K562 (cell line): Measurements from ENCODE around the gene TBC1D9. TPM values are rescaled to one million over a fixed set of nuclear protein-coding genes. Genes with fewer than 3 reads are reported as not detected.

ENCODE experiments used
- ATAC-seq: fragments of 200-7000 bp; cut with Tn5 transposase; 3 replicates; pipeline ENCODE4 v1.9.1; 2020; ENCODE audit warnings: moderate library complexity
- BruUV-seq: library from RNA; stranded (reverse); fragments of 400-500 nt; replicated peaks from 2 replicates; lab custom pipeline; 2021; lab: Mats Ljungman, UMichigan
- CTCF ChIA-PET: fragments of 300-600 bp; formaldehyde crosslinking; extraction: SDS; loops from one replicate; lab custom pipeline; 2021; ENCODE audit warnings: low intra/inter-chr PET ratio; lab: Yijun Ruan, JAX
- POLR2A ChIA-PET: fragments of 300-600, 350-650 bp; sonication (Branson Sonifier 250); formaldehyde crosslinking; extraction: SDS; loops from one replicate; lab custom pipeline; 2021; ENCODE audit warnings: antibody characterized with exemption, inconsistent platforms; lab: Yijun Ruan, JAX
- DNase-seq, 4 experiments: peaks; one replicate each; pipeline versions ENCODE4 v3.0.0 to v3.0.0-alpha.2; 2011 to 2018; ENCODE audit warnings: low spot score in 3 of 4, mixed read lengths in 3 of 4; ENCODE audit errors: extremely low read depth in 1 of 4
- FAIRE-seq: peaks from 2 replicates; lab custom pipeline; 2011; peaks lifted over from hg19 to GRCh38; lab: Jason Lieb, UNC
- H2AFZ ChIP-seq: 2 replicates; pipeline ENCODE4 v1.6.0; 2011; ENCODE audit warnings: low read depth, low read length, control low read depth, inconsistent platforms
- H3K27ac ChIP-seq: fragments of 200-600 bp; 3 replicates; pipeline ENCODE4 v1.8.0; 2011; ENCODE audit warnings: low read depth, mild to moderate bottlenecking, control low read depth, inconsistent platforms, low read length, moderate library complexity, mixed read lengths; ENCODE audit errors: extremely low read depth
- H3K27me3 ChIP-seq, 2 experiments: fragments of 300-600 bp in 1 of 2; 2 replicates in 1 of 2; 3 replicates in 1 of 2; pipeline versions ENCODE4 v1.6.0 to v1.8.0; 2011; ENCODE audit warnings: inconsistent platforms in 2 of 2, low read length in 2 of 2, mild to moderate bottlenecking in 1 of 2, mixed read lengths in 1 of 2, moderate library complexity in 1 of 2; ENCODE audit not compliant: control insufficient read depth in 2 of 2, insufficient read depth in 2 of 2
- H3K36me3 ChIP-seq: fragments of 300-600 bp; 3 replicates; pipeline ENCODE4 v1.8.0; 2011; ENCODE audit warnings: mild to moderate bottlenecking, low read length, inconsistent platforms; ENCODE audit not compliant: control insufficient read depth, insufficient read depth
- H3K4me1 ChIP-seq, 2 experiments: fragments of 200-600 bp in 1 of 2; replicated peaks in 1 of 2; 2 replicates in 1 of 2; 3 replicates in 1 of 2; pipeline versions ENCODE4 v1.5.1 to v1.8.0; 2011; ENCODE audit warnings: inconsistent platforms in 2 of 2, low read length in 2 of 2, mild to moderate bottlenecking in 1 of 2, mixed read lengths in 1 of 2, moderate library complexity in 1 of 2; ENCODE audit not compliant: control insufficient read depth in 2 of 2, insufficient read depth in 2 of 2
- H3K4me2 ChIP-seq: 2 replicates; pipeline ENCODE4 v1.6.1; 2011; ENCODE audit warnings: low read length, control low read depth, inconsistent platforms, mixed read lengths; ENCODE audit not compliant: insufficient read depth
- H3K4me3 ChIP-seq: fragments of 200-600 bp; sonication (generic), shearing (Covaris generic); 2 replicates; pipeline ENCODE4 v1.5.1; 2016; ENCODE audit warnings: control low read depth, inconsistent platforms
- H3K79me2 ChIP-seq: fragments of 200-600 bp; 3 replicates; pipeline ENCODE4 v1.8.0; 2011; ENCODE audit warnings: low read length, inconsistent platforms; ENCODE audit not compliant: control insufficient read depth, insufficient read depth
- H3K9ac ChIP-seq, 2 experiments: 2 replicates each; pipeline versions ENCODE4 v1.6.0 to v1.6.1; 2011; ENCODE audit warnings: low read depth in 2 of 2, low read length in 2 of 2, control low read depth in 1 of 2, inconsistent platforms in 1 of 2, mild to moderate bottlenecking in 1 of 2, mixed read lengths in 1 of 2; ENCODE audit not compliant: insufficient read depth in 1 of 2
- H3K9me1 ChIP-seq: one replicate; pipeline ENCODE4 v1.6.0; 2011; ENCODE audit warnings: inconsistent platforms, mild to moderate bottlenecking, low read length, moderate library complexity; ENCODE audit not compliant: control insufficient read depth, insufficient read depth
- H3K9me3 ChIP-seq: replicated peaks from 2 replicates; pipeline ENCODE4 v1.5.1; 2011; ENCODE audit warnings: low read depth, low read length, inconsistent platforms; ENCODE audit not compliant: control insufficient read depth, insufficient read depth
- H4K20me1 ChIP-seq: replicated peaks from 2 replicates; pipeline ENCODE4 v1.6.1; 2011; ENCODE audit warnings: low read length, inconsistent platforms, mixed read lengths; ENCODE audit not compliant: control insufficient read depth, insufficient read depth
- CREB1 ChIP-seq, 2 experiments: sonication (generic) in 1 of 2; formaldehyde crosslinking in 1 of 2; IDR thresholded peaks; 2 replicates each; pipeline versions ENCODE4 v1.6.1 to v1.8.0; 2012 to 2022; ENCODE audit warnings: inconsistent platforms in 1 of 2, mild to moderate bottlenecking in 1 of 2, missing genetic modification reagents in 1 of 2, moderate library complexity in 1 of 2
- CTBP1 ChIP-seq: fragments of 450-650 bp; IDR thresholded peaks from 2 replicates; pipeline ENCODE4 v1.6.1; 2016; ENCODE audit warnings: borderline replicate concordance
- MTA1 ChIP-seq: fragments of 450-650 bp; IDR thresholded peaks from 2 replicates; pipeline ENCODE4 v1.6.1; 2017; ENCODE audit warnings: borderline replicate concordance
- MTA3 ChIP-seq: fragments of 450-650 bp; formaldehyde crosslinking; IDR thresholded peaks from 2 replicates; pipeline ENCODE4 v1.6.1; 2017; ENCODE audit warnings: mild to moderate bottlenecking, borderline replicate concordance
- NFIC ChIP-seq: fragments of 450-650 bp; IDR thresholded peaks from 2 replicates; pipeline ENCODE4 v1.6.1; 2017; ENCODE audit warnings: mild to moderate bottlenecking, inconsistent platforms
- RNF2 ChIP-seq: sonication (generic); IDR thresholded peaks from 2 replicates; pipeline ENCODE4 v1.6.1; 2016
- SNIP1 ChIP-seq: fragments of 450-650 bp; IDR thresholded peaks from 2 replicates; pipeline ENCODE4 v1.7.1; 2017; ENCODE audit warnings: low read depth, mild to moderate bottlenecking
- TEAD2 ChIP-seq: fragments of 450-650 bp; IDR thresholded peaks from 2 replicates; pipeline ENCODE4 v1.6.1; 2016; ENCODE audit warnings: missing genetic modification characterization, control low read depth, missing compliant biosample characterization
- ZFP36 ChIP-seq: fragments of 150-350 bp; IDR thresholded peaks from 2 replicates; pipeline ENCODE4 v1.6.1; 2018; ENCODE audit warnings: low read length, low read depth; ENCODE audit not compliant: partially characterized antibody
- WGBS: fragments of 100-300 bp; shearing (Covaris generic); methylation state at CpG from one replicate; pipeline ENCODE4 v1.1.6; 2016; ENCODE audit warnings: low coverage, mixed read lengths; ENCODE audit not compliant: insufficient coverage; ENCODE audit errors: missing lambda C conversion rate; 5-methylcytosine and 5-hydroxymethylcytosine counted together
- in situ Hi-C: fragments of 300-500 bp; cut with MboI; formaldehyde crosslinking; loops from 4 replicates; pipeline ENCODE4 v1.15.0; 2018; ENCODE audit warnings: inconsistent platforms, mixed read lengths
- intact Hi-C: fragments of 100-400 bp; cut with micrococcal nuclease; formaldehyde crosslinking; loops from 2 replicates; pipeline ENCODE4 v1.14.2; 2022
- polyA plus RNA-seq, 8 experiments: library from polyadenylated mRNA; depleted of rRNA in 4 of 8; stranded (reverse) in 5 of 8; unstranded in 3 of 8; fragments of >200 nt; fragmentation: Nextera tagmentation in 2 of 8; fragmentation: Illumina TruSeq in 1 of 8; extraction: Ambion mirVana in 2 of 8; extraction: Trizol in 1 of 8; gene quantifications; 2 replicates each; pipeline versions ENCODE4 v1.2.1 to v1.2.3, GENCODE V29; 2011 to 2014; ENCODE audit warnings: inconsistent platforms in 1 of 8, missing spikeins in 1 of 8
- total RNA-seq, 7 experiments: library from RNA; depleted of rRNA in 6 of 7; stranded (reverse); fragments of >200 nt in 6 of 7; fragmentation: Illumina TruSeq in 2 of 7; extraction: Trizol in 2 of 7; gene quantifications; 2 replicates each; pipeline versions ENCODE4 v1.2.1 to v1.2.3, GENCODE V29; 2011 to 2021; ENCODE audit warnings: low replicate concordance in 1 of 7
- TF ChIP-seq, protein P1 (sequence below): fragments of 150-350 bp; conservative IDR thresholded peaks from 2 replicates; pipeline ENCODE4 v1.6.1; 2014; ENCODE audit warnings: low read length

TBC1D9 gene
- total and polyA plus RNA-seq, 9 of the 15 experiments (the other 6 are each of a cell fraction or from before 2014, with no cell fraction given) = 0.13 TPM; not detected in 8

DNA sequence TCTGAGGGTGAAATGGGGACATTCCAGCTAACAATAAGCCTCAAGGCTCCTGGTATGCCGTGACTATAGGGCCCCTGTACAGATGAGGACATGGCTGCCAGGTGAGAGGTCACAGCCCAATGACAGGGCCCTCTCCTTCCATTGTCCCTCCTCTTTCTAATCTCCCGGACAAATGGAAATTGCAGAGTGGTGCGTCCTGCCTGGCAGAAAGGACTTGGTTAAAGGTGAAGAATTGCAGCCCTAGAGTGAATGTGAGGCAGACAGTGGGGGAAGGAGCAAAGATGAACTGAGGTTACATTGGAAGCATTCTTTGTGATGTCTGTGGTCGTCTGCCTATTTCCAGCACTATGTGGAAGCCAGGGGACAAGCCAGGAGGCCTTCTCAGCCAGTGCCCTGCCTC lies 180.7 kb downstream of the TBC1D9 start:
- Histone ChIP-seq H3K9me3 (no peaks in the 10 kb centered on the region), H3K9me1 (no peaks in the 10 kb centered on the region), H3K9ac (no peak overlapping the region), H3K27me3 (peaks cover 15 to 31% of the 10 kb centered on the region in 2 experiments), H3K4me3 (no peak overlapping the region), H2AFZ (no peak overlapping the region), H3K79me2 (no peaks in the 10 kb centered on the region), H3K36me3 (no peaks in the 10 kb centered on the region), H3K4me2 (no peak overlapping the region), H3K27ac (no peak overlapping the region)
- DNase-seq = no peak
- no peak for ATAC-seq
- in situ Hi-C loops (no loop called here), intact Hi-C loops (no loop called here)
- ChIA-PET POLR2A (interaction anchor here (0.5 kb wide), 1 partner anchor 10 kb away, joined by 3 read pairs; no protein-coding TSS in a partner anchor), CTCF (no interaction called here)
- BruUV-seq = no TSS peak
- FAIRE-seq = no peak
- WGBS = 0% methylated on average over 4 of the region's 4 CpGs
- TF ChIP-seq NFIC (no peak), CTBP1 (no peak), MTA3 (no peak), SNIP1 (no peak), ZFP36 (no peak), RNF2 (no peak), MTA1 (no peak), CREB1 (IDR thresholded peaks at IDR 0.05) (no peak), CREB1 (CRISPR knock-in tag; IDR thresholded peaks at IDR 0.05) (no peak), TEAD2 (tag) (no peak)
- TF ChIP-seq, protein P1, sequence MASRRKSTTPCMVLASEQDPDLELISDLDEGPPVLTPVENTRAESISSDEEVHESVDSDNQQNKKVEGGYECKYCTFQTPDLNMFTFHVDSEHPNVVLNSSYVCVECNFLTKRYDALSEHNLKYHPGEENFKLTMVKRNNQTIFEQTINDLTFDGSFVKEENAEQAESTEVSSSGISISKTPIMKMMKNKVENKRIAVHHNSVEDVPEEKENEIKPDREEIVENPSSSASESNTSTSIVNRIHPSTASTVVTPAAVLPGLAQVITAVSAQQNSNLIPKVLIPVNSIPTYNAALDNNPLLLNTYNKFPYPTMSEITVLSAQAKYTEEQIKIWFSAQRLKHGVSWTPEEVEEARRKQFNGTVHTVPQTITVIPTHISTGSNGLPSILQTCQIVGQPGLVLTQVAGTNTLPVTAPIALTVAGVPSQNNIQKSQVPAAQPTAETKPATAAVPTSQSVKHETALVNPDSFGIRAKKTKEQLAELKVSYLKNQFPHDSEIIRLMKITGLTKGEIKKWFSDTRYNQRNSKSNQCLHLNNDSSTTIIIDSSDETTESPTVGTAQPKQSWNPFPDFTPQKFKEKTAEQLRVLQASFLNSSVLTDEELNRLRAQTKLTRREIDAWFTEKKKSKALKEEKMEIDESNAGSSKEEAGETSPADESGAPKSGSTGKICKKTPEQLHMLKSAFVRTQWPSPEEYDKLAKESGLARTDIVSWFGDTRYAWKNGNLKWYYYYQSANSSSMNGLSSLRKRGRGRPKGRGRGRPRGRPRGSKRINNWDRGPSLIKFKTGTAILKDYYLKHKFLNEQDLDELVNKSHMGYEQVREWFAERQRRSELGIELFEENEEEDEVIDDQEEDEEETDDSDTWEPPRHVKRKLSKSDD = no peak
- TF ChIP-seq, all 486 proteins: peak for 0
- Histone ChIP-seq H4K20me1 (no peaks in the 10 kb centered on the region), H3K4me1 (peaks cover 0 to 4% of the 10 kb centered on the region in 2 experiments; a peak in 2 of 5 replicates)
